HG03103 (cell line): ENCODE results near the gene MYOCD.

Experiments used
- ATAC-seq: cut with Tn5 transposase; IDR thresholded peaks from one replicate; pipeline ENCODE4 v1.9.1; 2021; ENCODE audit warnings: low read depth; ENCODE audit not compliant: unreplicated experiment

The MYOCD gene

DNA sequence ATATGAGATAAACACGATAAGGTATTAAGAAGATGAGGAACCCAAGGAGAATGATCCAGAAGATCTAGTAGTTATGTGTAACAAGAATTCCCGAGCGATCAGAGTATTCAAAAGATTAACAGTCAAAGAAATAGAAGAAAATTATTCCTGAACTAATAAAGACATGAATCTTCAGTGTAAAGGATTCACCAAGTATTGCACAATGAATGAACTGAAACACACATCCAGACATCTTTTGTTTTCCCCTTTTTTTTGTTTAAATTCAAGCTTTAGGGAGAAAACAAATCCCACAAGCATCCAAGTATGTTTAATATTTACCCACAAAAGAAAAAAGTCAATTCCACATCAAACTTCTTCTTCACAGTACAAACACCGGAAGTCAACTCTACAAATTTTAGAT, 23.7 kb upstream of the MYOCD start:
- ATAC-seq: no peak

DNA sequence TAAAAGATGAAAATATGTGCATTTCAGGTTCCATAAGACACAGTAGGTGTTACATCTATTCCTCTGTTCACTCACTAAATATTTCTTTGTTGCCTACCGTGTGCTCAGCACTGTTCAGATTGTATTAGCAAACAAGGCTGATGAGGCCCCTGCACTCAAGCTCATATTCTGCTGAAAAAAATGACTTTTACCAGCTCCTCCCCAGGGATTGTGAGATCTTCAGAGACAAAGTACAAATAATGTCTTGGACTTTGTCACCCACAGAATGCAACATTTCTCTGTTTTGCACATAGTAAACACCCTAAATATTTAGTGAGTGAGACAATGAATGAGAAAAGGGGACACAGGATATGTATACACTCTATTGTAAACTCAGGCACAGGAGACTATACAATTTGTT, 21.9 kb upstream of the MYOCD start:
- no peak for ATAC-seq

DNA sequence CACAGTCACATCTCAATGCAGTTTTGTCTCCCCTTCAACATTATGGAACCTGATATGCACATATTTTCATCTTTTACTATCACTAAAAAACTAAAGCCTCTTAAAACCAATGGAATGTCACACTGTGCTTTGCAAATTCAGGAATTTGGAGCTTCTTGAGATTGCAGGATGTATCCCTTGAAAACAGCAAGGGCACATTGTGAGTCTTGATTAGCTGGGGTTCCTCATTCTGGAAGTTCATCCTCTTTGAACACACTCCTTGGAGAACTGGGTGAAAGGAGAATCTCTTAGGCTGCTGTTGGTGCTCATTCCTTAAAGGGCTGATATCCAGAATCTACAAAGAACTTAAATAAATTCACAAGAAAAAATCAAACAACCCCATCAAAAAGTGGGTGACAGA, 21.1 kb upstream of the MYOCD start:
- no peak for ATAC-seq

DNA sequence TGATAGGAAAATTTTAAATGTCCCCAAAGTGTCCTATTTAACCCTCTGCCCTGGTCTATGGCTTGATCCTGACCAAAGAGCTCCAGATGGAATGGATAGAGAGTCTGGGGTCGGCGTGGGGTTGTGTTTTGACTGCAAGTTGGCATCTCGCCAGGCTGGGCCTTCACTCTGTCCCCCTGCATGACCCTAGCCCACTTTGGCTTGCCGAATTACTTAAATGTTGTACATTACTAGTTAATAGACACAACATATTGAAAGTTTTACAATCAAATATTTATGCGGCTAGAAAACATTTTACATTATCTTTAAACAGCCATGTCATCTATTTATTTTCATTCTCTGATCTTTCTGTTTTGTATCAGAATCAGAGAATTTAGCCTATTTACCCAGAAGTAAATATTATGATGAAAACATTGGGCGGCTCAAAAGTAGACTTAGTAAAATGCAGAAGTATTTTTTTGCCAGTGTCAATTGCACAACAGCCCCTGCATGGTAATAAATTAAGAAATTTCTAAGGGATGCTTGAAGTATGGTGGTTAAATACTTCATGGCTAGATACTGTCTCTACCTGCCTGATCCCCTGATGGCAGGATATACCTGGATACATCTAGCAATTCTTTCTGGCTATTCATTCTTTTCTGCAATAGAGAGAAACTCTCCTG, 18.8 kb upstream of the MYOCD start:
- no peak for ATAC-seq

DNA sequence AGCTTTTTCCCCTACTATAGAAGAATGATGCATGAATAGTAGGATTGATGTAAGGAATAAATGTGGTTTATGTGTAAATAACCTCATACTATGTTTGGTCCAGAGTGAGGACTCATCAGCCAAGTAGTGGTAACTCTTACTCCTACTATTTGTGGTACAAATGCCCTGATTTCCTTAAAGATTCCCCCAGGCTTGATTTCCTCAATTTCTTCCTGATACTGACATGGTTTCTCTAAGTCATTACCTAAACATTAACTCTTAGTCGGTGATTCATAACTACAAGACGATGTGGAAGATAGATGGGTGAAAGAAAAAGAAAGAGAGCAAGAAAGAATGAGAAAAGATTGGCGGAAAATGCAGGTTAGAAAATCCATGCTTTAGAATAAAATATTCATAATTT, 17.2 kb upstream of the MYOCD start:
- ATAC-seq: no peak

DNA sequence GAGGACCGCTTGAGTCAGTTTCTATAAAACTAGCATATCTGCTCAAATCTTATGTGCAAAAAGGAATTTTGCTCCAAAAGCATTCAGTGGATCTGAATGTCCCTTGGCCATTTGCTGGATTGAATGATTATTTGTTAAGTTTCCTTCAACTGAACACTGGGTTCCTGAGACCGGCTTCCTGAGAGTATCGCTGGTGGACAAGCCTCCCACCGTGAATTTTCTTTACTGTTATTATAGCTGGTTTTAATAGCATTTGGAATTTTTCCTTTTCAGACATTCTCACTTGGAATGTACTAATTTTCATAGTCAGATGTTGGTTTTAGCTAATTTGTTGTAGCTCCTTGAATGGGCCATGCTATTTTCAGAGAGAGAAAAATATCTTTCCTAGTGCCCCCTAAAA, 9.8 kb upstream of the MYOCD start:
- ATAC-seq: no peak

DNA sequence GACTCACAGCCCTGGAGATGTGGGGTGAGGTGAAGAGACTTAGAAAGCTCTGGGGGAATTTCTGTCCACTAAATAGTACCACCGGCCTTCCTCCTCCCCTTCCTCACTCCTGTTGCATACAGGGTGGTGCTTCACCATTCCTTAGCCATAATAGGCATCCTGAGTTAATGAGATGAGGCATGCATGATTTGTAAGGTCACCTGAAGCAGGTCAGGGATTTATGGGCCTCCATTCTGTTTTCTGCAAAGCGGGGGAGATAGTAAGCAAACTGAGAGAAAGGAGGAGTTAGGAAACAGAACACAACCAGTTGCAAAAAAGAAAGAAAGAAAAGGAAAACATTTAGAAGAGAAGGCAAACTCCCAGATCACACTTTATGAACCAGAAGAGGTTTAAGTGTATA, 9.3 kb upstream of the MYOCD start:
- ATAC-seq: no peak

DNA sequence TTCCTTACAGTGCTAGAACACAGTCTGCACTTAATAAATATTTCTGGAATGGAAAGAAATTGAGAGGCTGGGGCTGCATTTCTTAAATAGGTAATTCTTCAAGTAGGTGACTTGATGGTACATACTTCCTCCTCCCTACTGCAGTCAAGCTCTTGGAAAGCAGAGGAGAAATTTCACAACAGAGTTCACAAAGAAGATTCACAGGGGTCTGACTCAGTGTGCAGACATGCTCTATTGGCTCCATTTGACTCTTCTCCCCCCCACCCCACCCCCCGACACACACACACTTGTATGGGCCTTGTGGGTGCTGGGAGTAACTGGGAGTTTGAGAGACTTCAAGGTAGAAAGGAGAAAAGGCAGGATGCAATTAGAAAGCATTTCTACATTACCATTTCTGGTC, 6.2 kb upstream of the MYOCD start:
- no peak for ATAC-seq

DNA sequence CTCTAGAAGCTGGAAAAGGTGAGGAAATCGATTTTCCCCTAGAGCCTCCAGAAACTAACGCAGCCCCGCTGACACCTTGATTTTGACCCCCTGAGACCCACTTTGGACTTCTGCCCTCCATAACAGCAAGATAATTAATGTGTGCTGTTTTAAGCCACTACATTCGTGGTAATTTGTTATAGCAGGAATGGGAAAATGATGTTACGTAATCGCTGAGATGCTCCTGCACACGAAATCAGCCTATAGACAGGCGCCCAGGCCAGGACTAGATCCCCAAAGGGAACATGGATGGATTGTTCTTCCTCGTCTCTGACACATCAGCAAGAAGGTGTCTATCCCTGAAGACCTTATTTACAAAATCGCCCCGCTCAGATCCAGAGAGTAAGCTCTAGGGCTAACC, 1.4 kb upstream of the MYOCD start:
- no peak for ATAC-seq

DNA sequence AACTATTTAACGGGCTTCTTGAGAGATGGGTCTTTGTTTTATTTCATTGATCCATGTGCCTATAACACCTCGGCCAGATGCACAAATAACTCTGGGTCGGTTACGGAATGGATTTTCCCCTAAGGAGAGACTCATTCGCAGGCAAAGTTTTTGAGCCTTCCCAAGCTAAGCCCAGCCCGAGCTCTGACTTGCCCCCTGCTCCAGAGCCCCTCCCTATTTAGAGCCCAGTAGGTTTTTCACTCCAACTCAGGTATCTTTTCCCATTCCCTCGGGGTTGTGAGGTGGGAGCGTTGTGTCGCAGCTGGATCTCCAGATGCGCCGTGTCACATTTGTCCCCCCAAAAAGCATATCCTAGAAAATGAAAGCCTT, 812 bp upstream of the MYOCD start:
- ATAC-seq: no peak

DNA sequence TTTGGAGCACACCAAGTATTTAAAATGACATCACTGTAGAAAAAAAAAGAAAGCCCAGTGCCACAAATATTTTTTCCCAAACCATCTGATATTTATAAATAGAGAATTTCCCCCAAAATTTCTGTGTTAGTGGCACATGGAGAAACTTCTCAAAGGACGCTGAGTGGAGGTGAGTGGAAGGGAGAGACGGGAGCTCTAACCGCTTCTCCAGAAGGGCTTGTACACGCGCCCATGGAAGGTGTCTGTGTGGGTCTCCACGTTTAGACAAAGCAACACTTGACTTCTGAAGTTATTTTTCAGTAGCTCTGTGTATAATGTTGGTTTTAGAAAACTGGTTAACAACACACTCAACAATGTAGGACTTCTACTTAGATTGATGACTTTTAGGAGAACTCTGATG, 1.0 kb downstream of the MYOCD start:
- no peak for ATAC-seq

DNA sequence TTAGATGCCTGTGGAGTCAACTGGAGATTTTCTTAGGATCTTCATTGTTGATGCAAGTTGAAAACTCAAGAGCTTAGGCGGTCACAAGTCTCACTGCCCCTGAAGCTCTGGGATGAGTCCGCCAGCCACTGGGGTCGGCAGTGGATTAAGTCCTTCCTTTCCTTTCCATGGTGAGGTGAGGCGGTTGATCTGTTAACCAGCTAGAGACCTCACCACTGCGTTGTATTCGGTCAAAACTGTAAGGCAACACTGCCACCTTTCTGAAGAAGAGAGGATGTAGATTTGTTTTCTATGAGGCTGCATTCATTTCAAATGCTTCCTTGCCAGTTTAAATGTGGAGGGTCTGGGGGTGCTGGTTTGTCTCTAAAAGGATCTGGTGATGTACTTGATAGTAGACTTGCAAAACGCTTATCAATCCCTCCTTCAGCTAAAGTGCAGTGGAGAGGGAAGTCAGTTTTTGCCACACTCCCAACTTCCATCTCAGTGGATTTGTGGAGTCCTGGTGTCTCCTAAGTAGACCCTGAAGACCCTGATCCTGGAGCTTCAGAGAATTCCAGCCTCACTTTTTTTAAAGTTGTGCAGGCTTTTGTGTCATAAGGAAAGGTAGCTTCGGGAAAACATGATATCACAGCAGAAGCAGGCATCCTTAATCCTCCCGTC, 1.7 kb downstream of the MYOCD start:
- ATAC-seq: no peak

DNA sequence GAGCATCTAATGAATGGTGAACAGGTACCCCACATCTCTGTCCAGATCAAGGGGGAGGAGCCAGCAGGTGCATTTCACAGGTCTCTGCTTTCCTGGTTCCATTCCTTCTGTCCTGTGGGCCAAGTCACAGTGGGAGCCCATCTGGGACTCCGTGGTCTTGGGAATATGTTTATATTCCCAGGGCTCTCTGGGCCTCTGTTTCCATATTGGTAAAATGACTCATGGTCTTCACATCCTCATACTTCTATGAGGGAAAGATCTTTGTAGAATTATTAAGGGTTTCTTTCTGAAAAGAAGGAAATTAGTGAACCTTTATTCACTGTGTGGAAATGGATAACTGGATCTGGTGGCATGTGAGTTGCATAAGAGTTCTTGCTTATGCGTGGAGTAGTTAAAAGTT, 6.2 kb downstream of the MYOCD start:
- no peak for ATAC-seq

DNA sequence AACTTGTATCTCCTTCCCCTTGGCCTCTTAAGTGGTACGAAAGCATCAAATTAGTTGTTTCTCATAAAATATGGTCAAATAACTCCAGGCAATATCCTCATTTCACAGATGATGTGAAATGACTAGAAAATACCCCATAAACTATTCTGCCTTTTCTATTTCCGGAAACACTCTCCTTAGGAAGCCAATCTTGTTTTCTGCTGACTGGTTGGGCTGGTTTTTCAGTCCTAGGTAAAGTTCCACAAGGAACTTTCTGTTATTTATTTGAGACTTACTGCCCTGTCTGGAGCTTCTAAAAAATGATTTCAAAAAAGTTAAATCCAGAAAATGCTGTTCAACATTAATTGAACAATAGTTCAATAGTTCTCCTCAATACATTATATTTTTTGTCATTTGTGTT, 7.3 kb downstream of the MYOCD start:
- no peak for ATAC-seq

DNA sequence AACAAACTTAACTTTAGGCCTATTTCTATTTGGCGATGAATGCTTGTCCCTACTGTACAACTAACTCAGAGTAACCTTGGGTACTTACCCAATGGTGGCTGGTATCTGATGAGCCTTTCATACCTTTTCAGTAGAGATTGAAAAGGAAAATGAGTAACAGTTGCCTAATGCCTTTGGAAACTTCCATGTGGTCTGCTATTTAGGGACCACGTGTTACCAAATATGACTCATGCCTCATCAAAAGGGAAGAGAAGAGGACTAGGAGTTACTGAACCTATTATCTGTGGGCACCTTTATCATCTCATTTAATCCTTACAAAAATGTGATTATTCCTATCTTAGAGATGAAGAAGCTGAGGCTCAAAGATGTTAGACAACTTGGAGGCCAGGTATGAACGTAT, 8.1 kb downstream of the MYOCD start:
- no peak for ATAC-seq

DNA sequence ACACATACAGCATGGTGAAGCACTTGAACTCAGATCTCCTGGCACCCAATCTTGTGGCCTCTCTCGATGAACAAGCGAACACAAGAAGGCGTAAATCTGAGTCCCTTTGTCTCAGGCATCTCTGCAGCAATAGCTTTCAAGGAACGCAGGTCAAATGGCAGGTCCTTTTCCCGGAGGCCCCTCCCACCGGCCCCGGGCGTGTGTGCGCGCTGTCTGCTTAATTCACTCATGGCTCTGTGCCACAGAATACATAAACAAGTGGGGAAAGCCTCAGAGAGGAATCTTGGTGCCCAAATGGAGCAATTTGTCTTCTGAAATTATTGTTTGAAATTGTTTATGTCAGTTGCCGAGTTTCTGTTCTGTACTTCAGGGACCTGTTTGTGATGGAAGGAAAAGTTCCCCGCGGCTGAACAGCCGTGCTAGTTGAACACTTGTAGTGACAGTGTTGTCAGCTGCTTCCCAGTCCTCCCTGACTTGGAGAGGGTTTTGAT, 14.8 kb downstream of the MYOCD start:
- no peak for ATAC-seq

DNA sequence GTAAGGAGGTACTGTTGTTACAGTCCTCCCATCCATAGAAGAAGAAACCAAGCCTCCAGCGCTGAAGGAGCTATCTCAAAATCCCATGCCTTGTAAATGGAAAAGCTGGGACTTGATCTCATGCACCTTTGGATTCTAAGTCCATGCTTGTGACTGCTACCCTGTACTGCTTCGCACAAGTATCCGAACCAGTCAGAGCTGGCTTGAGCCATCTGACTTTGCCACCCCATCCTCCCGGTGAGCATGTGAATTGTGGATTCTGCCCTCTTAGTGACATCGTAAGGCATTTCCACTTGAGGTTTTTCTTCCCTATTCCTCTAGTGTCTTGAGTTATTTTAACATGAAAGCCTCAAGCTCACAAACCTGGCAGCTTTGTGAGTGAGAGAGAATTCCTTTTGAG, 15.3 kb downstream of the MYOCD start:
- no peak for ATAC-seq

DNA sequence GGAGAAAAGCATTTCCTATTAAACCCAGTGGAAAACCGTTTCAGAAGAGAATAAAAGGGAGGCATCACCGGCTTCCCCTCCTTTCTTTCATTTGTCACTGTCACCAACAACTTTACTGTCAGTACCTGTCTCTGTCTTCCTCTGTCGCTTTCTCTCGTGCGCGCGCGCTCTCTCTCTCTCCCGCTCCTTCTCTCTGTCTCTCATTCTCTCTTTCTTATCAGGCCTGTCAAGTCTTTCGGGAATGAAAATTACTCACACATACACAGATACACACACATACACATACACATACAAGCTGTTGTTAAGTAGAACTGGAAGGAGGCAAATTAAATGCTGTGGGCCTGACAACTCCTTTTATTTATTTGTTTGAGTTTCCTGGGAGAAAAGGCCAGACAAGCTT, 17.6 kb downstream of the MYOCD start:
- no peak for ATAC-seq

DNA sequence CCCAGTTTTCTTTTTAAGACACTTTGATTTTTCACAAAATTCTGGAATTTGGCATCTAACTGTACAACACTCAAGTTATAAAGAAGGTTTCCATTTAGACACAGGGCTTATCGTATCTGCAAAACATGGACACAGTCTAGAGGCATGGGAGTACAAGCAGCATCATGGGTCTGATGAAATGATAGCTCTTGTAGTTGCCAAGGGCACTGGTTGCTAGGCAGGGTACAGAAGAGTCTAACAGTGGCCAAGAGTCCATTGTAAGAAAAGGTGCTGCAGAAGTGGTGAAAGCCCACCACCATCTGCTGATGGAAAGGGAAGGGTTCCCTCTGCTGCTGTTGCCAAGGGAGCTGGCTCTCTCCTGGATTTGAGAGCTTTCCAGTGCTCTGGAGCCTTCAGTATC, 20.8 kb downstream of the MYOCD start:
- ATAC-seq: no peak

DNA sequence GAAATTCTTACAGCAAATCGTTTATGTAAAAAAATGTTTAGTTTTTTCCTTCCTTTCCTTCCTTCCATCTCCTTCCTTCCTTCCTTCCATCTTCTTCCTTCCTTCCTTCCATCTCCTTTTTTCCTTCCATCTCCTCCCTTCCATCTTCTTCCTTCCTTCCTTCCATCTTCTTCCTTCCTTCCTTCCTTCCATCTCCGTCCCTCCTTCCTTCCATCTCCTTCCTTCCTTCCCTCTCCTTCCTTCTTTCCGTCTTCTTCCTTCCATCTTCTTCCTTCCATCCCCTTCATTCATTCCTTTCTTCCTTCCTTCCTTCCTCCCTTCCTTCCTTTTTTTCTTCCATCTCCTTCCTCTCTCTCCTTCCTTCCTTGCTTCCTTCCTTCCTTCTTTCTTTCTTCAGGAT, 22.7 kb downstream of the MYOCD start:
- no peak for ATAC-seq

DNA sequence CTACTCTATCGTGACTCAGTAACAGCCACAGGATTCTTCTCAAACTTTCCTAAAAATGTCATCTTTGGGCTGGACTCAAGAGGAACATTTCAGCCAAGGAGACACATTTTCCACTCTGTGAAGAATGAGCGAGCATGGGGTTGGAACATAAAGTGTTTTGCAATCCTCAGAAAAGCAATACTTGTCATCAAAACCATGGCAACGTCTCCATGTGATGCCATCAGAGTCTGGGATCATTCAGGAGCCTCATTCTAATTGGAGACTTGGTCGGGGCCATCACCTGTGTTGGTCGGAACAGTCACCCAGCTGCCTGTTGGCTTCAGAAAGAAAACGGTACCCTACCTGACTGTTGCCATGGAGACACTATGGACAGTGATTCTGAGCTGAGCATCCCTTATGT, 25.5 kb downstream of the MYOCD start:
- no peak for ATAC-seq

DNA sequence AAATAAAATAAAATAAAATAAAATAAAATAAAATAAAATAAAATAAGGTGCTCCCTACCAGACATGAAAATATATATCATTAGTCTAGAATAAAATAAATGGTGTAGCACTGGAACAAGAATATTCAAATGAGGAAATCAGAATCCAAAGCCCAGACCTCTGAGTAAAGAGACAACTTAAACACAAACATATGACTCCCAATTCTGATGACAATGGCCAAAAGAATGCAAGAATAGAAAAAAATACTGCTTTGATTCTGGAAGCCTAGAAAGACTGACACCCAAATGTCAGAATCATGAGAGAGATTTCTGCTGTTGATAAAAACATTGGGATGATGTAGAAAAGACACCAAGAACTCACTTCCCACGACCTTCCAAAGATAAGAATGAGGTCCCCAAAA, 27.9 kb downstream of the MYOCD start:
- ATAC-seq: no peak

DNA sequence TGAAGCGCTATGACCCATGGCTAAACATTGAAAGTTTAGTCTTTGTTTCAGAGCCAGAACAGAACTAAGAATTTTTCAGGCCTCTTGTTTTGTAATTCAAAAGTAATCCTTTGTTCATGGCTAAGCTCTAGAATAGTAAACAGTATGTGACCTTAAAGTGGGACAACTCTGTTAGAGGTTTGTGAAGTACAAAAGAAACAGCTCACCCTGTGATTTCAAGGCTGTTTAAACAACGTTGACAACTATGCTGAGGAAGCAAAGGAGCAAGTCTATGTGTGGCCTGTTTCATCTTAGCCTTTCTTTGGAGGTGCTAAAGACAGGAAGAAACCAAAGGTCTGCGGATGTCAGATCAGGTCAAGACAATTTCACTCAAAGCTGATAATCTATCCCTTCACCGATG, 40.4 kb downstream of the MYOCD start:
- no peak for ATAC-seq
